ENCODE data around the gene EXD3.

The EXD3 gene

GRCh38 chr9:137402746-137403145, 20.2 kb downstream of the EXD3 start:
- H3K4me3 ChIP-seq (ENCODE audit: low read depth, low read length), result no peak overlapping the region

GRCh38 chr9:137398561-137399468, 24.1 kb downstream of the EXD3 start:
- H3K4me3 ChIP-seq (ENCODE audit: low read depth, low read length), result no peak overlapping the region
- DNase-seq (ENCODE audit: low read depth), result no peak

More at GRCh38 chr9:137402746-137403145, 20.2 kb downstream of the EXD3 start:
- DNase-seq (ENCODE audit: low read depth), result no peak

GRCh38 chr9:137397675-137398423, 25.1 kb downstream of the EXD3 start:
- no peak overlapping the region for H3K4me3 ChIP-seq (ENCODE audit: low read depth, low read length)
- DNase-seq (ENCODE audit: low read depth), result no peak

GRCh38 chr9:137396634-137397367, 26.2 kb downstream of the EXD3 start:
- no peak overlapping the region for H3K4me3 ChIP-seq (ENCODE audit: low read depth, low read length)
- DNase-seq (ENCODE audit: low read depth), result no peak

GRCh38 chr9:137396227-137396626, 26.7 kb downstream of the EXD3 start:
- DNase-seq (ENCODE audit: low read depth), result peak; percentile 26
- no peak overlapping the region for H3K4me3 ChIP-seq (ENCODE audit: low read depth, low read length)

- DNase-seq (ENCODE audit: low read depth), result no peak
These were observed 27.3 kb downstream of the EXD3 start for GRCh38 chr9:137395666-137396010.

GRCh38 chr9:137394866-137395665, 27.9 kb downstream of the EXD3 start:
- no peak for DNase-seq (ENCODE audit: low read depth)
- H3K4me3 ChIP-seq (ENCODE audit: low read depth, low read length), result no peak overlapping the region

More at GRCh38 chr9:137395666-137396010, 27.3 kb downstream of the EXD3 start:
- H3K4me3 ChIP-seq (ENCODE audit: low read depth, low read length), result no peak overlapping the region

GRCh38 chr9:137393176-137394150, 29.5 kb downstream of the EXD3 start:
- no peak for DNase-seq (ENCODE audit: low read depth)
- no peak overlapping the region for H3K4me3 ChIP-seq (ENCODE audit: low read depth, low read length)

GRCh38 chr9:137392232-137393007, 30.5 kb downstream of the EXD3 start:
- no peak for DNase-seq (ENCODE audit: low read depth)
- H3K4me3 ChIP-seq (ENCODE audit: low read depth, low read length), result no peak overlapping the region

GRCh38 chr9:137391411-137391754, 31.6 kb downstream of the EXD3 start:
- DNase-seq (ENCODE audit: low read depth), result no peak
- H3K4me3 ChIP-seq (ENCODE audit: low read depth, low read length), result no peak overlapping the region

- no peak for DNase-seq (ENCODE audit: low read depth)
- no peak overlapping the region for H3K4me3 ChIP-seq (ENCODE audit: low read depth, low read length)
These were observed 32.2 kb downstream of the EXD3 start for GRCh38 chr9:137390553-137391410.

- DNase-seq (ENCODE audit: low read depth), result no peak
These were observed 33.6 kb downstream of the EXD3 start for GRCh38 chr9:137389428-137389746.

GRCh38 chr9:137388589-137389427, 34.2 kb downstream of the EXD3 start:
- no peak overlapping the region for H3K4me3 ChIP-seq (ENCODE audit: low read depth, low read length)
- DNase-seq (ENCODE audit: low read depth), result no peak

More at GRCh38 chr9:137389428-137389746, 33.6 kb downstream of the EXD3 start:
- no peak overlapping the region for H3K4me3 ChIP-seq (ENCODE audit: low read depth, low read length)

GRCh38 chr9:137387891-137388560, 34.9 kb downstream of the EXD3 start:
- H3K4me3 ChIP-seq (ENCODE audit: low read depth, low read length), result no peak overlapping the region
- DNase-seq (ENCODE audit: low read depth), result no peak

GRCh38 chr9:137387114-137387890, 35.7 kb downstream of the EXD3 start:
- no peak overlapping the region for H3K4me3 ChIP-seq (ENCODE audit: low read depth, low read length)
- no peak for DNase-seq (ENCODE audit: low read depth)

Data from skeletal muscle cell (primary cell).